Adipocyte (in vitro differentiated cells): ENCODE measurements around the gene THRB.
A peak's percentile ranks its signal among the peaks of the same experiment; 100 is the strongest.

ENCODE experiments used
- DNase-seq: peaks from one replicate; pipeline ENCODE4 v3.0.0-alpha.2; 2015; ENCODE audit warnings: low read depth
- H3K27me3 ChIP-seq: replicated peaks from 2 replicates; pipeline ENCODE4 v1.7.0; 2013; ENCODE audit warnings: mild to moderate bottlenecking, low read length, moderate library complexity; ENCODE audit not compliant: control insufficient read depth, insufficient read depth
- H3K36me3 ChIP-seq: 2 replicates; pipeline ENCODE4 v1.7.0; 2013; ENCODE audit warnings: low read length, mild to moderate bottlenecking, moderate library complexity; ENCODE audit not compliant: control insufficient read depth, insufficient read depth, severe bottlenecking
- H3K4me1 ChIP-seq: 2 replicates; pipeline ENCODE4 v1.7.0; 2013; ENCODE audit warnings: mild to moderate bottlenecking, low read length, moderate library complexity; ENCODE audit not compliant: control insufficient read depth, insufficient read depth
- H3K4me3 ChIP-seq: 2 replicates; pipeline ENCODE4 v1.7.0; 2013; ENCODE audit warnings: mild to moderate bottlenecking, low read length, moderate library complexity
- H3K9ac ChIP-seq: 2 replicates; pipeline ENCODE4 v1.7.0; 2013; ENCODE audit warnings: mild to moderate bottlenecking, low read length, moderate library complexity
- H3K9me3 ChIP-seq: 2 replicates; pipeline ENCODE4 v1.7.0; 2013; ENCODE audit warnings: mild to moderate bottlenecking, low read length, moderate library complexity; ENCODE audit not compliant: control insufficient read depth

The THRB gene

GRCh38 chr3:24341668-24342067 lies 153.0 kb downstream of the THRB start:
- H3K36me3 ChIP-seq, result no peaks in the 10 kb centered on the region
- peaks cover 32% of the 10 kb centered on the region for H3K4me1 ChIP-seq
- no peak overlapping the region for H3K9ac ChIP-seq
- no peaks in the 10 kb centered on the region for H3K9me3 ChIP-seq
- H3K27me3 ChIP-seq, result no peaks in the 10 kb centered on the region
- DNase-seq, result no peak
- no peak overlapping the region for H3K4me3 ChIP-seq

GRCh38 chr3:24340966-24341365 lies 153.7 kb downstream of the THRB start:
- Histone ChIP-seq H3K27me3 (no peaks in the 10 kb centered on the region), H3K9ac (no peak overlapping the region), H3K36me3 (no peaks in the 10 kb centered on the region), H3K9me3 (no peaks in the 10 kb centered on the region), H3K4me1 (peaks cover 32% of the 10 kb centered on the region), H3K4me3 (no peak overlapping the region)
- no peak for DNase-seq

- Histone ChIP-seq H3K9ac (no peak overlapping the region), H3K36me3 (no peaks in the 10 kb centered on the region), H3K4me3 (no peak overlapping the region), H3K9me3 (no peaks in the 10 kb centered on the region), H3K4me1 (peaks cover 30% of the 10 kb centered on the region), H3K27me3 (no peaks in the 10 kb centered on the region)
- no peak for DNase-seq
Measured at GRCh38 chr3:24340161-24340560, 154.5 kb downstream of the THRB start.

- Histone ChIP-seq H3K9ac (no peak overlapping the region), H3K4me1 (peaks cover 22% of the 10 kb centered on the region), H3K9me3 (no peaks in the 10 kb centered on the region), H3K36me3 (no peaks in the 10 kb centered on the region), H3K4me3 (no peak overlapping the region), H3K27me3 (no peaks in the 10 kb centered on the region)
- no peak for DNase-seq
Measured at GRCh38 chr3:24339266-24339825, 155.3 kb downstream of the THRB start.

GRCh38 chr3:24338409-24339130 lies 156.1 kb downstream of the THRB start:
- DNase-seq, result no peak
- no peaks in the 10 kb centered on the region for H3K27me3 ChIP-seq
- no peak overlapping the region for H3K4me3 ChIP-seq
- H3K36me3 ChIP-seq, result no peaks in the 10 kb centered on the region
- H3K9me3 ChIP-seq, result no peaks in the 10 kb centered on the region
- H3K9ac ChIP-seq, result no peak overlapping the region
- peaks cover 26% of the 10 kb centered on the region for H3K4me1 ChIP-seq

GRCh38 chr3:24336101-24336500 lies 158.5 kb downstream of the THRB start:
- no peak overlapping the region for H3K9ac ChIP-seq
- H3K36me3 ChIP-seq, result peaks cover 5% of the 10 kb centered on the region
- DNase-seq, result no peak
- no peak overlapping the region for H3K4me3 ChIP-seq
- no peaks in the 10 kb centered on the region for H3K9me3 ChIP-seq
- H3K27me3 ChIP-seq, result no peaks in the 10 kb centered on the region
- peaks cover 22% of the 10 kb centered on the region for H3K4me1 ChIP-seq

GRCh38 chr3:24332092-24332491 lies 162.6 kb downstream of the THRB start:
- Histone ChIP-seq H3K36me3 (peaks cover 5% of the 10 kb centered on the region), H3K9me3 (no peaks in the 10 kb centered on the region), H3K4me1 (peaks cover 9% of the 10 kb centered on the region), H3K9ac (no peak overlapping the region), H3K27me3 (no peaks in the 10 kb centered on the region), H3K4me3 (no peak overlapping the region)
- DNase-seq, result no peak

- peaks cover 16% of the 10 kb centered on the region for H3K9me3 ChIP-seq
- no peaks in the 10 kb centered on the region for H3K27me3 ChIP-seq
- no peaks in the 10 kb centered on the region for H3K36me3 ChIP-seq
- no peak overlapping the region for H3K4me3 ChIP-seq
- DNase-seq, result no peak
- H3K9ac ChIP-seq, result no peak overlapping the region
- no peaks in the 10 kb centered on the region for H3K4me1 ChIP-seq
Measured at GRCh38 chr3:24323272-24323671, 171.4 kb downstream of the THRB start.

GRCh38 chr3:24320601-24321000 lies 174.0 kb downstream of the THRB start:
- Histone ChIP-seq H3K4me1 (peaks cover 18% of the 10 kb centered on the region), H3K27me3 (no peaks in the 10 kb centered on the region), H3K9me3 (peaks cover 18% of the 10 kb centered on the region), H3K4me3 (no peak overlapping the region), H3K9ac (no peak overlapping the region), H3K36me3 (no peaks in the 10 kb centered on the region)
- DNase-seq, result no peak

- H3K9ac ChIP-seq, result no peak overlapping the region
- H3K4me3 ChIP-seq, result peak overlapping the region; percentile 25
- H3K36me3 ChIP-seq, result no peaks in the 10 kb centered on the region
- peak; percentile 11 for DNase-seq
- peaks cover 23% of the 10 kb centered on the region for H3K4me1 ChIP-seq
- H3K27me3 ChIP-seq, result no peaks in the 10 kb centered on the region
- H3K9me3 ChIP-seq, result peaks cover 18% of the 10 kb centered on the region
Measured at GRCh38 chr3:24318677-24319287, 175.9 kb downstream of the THRB start.

- Histone ChIP-seq H3K4me1 (peaks cover 36% of the 10 kb centered on the region), H3K9me3 (peaks cover 18% of the 10 kb centered on the region), H3K4me3 (peak overlapping the region; percentile 59), H3K27me3 (no peaks in the 10 kb centered on the region), H3K36me3 (no peaks in the 10 kb centered on the region), H3K9ac (peak overlapping the region; percentile 10)
- DNase-seq, result no peak
Measured at GRCh38 chr3:24316887-24317383, 177.7 kb downstream of the THRB start.
